Retinal pigment epithelial cell (primary cell): ENCODE data around the gene KRT3.

Experiments used
- DNase-seq: peaks from one replicate; pipeline ENCODE4 v3.0.0-alpha.2; 2010; ENCODE audit warnings: low read depth
- H3K4me3 ChIP-seq: 2 replicates; pipeline ENCODE4 v1.5.1; 2011; ENCODE audit warnings: mild to moderate bottlenecking, low read length, control low read depth, moderate library complexity
- TF ChIP-seq, protein P1 (sequence below): conservative IDR thresholded peaks from 2 replicates; pipeline ENCODE4 v1.5.1; 2011; ENCODE audit warnings: low read depth, low read length, control low read depth, inconsistent platforms

KRT3 gene

DNA sequence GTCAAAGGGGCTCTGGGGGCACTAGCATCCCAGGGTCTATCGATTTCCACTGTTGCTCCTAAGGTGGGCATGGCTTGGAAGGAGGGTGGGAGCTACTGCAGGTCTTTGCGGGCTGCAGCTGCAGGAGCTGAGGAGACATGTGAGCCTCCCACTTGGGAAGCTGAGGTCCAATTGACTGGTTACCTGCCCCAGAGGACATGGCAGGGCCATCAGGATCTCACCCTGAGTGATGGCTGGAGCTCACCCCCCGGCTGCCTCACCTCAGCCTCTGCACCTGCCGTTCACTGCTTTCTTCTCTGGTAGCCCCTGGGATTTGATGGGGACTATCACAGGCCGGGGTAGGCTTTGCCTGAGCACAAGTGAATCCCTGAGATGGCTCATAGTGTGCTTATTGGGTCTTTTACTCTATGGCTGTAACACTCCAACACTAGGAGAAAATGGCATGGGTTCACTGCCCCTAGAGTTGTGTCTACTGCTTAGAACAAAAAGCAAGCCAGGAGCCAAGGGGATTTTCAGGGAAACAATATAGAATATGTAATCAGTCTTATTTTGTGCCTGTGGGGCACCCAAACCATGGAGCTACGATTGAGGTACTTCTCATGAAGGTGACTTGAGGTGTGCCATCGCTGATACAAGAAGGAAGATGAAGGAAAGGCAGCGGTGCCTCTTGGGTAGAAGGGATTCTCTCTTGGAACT lies 21.2 kb upstream of the KRT3 start:
- H3K4me3 ChIP-seq, result no peak overlapping the region
- no peak for DNase-seq
- TF ChIP-seq, protein P1, sequence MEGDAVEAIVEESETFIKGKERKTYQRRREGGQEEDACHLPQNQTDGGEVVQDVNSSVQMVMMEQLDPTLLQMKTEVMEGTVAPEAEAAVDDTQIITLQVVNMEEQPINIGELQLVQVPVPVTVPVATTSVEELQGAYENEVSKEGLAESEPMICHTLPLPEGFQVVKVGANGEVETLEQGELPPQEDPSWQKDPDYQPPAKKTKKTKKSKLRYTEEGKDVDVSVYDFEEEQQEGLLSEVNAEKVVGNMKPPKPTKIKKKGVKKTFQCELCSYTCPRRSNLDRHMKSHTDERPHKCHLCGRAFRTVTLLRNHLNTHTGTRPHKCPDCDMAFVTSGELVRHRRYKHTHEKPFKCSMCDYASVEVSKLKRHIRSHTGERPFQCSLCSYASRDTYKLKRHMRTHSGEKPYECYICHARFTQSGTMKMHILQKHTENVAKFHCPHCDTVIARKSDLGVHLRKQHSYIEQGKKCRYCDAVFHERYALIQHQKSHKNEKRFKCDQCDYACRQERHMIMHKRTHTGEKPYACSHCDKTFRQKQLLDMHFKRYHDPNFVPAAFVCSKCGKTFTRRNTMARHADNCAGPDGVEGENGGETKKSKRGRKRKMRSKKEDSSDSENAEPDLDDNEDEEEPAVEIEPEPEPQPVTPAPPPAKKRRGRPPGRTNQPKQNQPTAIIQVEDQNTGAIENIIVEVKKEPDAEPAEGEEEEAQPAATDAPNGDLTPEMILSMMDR, result no peak

DNA sequence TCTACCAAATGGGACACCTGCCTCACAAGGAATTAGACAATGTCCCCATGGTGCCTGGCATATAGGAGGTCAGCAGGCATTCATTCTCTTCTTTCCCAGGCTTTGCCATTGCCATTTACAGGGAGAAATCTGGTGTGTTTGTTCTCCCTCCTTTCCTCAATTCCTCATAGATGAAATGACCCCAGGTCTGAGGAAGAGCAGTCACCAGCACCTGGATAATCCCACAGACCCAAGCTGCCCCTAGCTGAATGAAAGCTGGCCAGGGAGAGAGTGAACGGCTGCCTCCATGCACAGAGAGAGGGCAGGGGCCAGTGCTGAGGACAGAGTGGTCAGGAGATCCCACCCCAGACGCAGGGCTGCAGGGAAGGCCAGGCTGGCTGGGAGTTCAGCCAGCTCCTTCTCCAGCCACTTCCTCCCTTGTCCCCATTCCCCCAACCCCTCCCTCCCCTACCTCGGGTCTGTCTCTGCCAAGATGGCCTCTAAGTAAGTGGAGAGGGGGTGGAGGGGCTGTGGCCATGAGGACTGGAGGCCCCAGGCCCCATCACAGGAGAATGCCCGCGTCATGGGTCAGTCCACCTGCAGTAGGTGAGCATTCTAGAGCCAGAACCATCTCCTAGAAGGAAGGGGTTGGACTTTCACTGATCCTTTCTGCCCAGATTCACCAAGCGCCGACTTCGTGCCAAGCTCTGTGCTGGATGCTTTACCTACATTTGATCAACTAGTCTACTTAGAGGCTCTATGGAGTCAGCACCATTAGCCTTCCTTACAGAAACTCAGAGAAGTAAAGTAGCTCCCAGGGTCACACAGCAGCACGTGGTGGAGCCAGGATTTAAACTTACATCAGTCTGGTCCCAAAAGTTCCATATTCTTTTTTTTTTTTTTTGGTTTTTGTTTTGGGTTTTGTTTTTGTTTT lies 20.0 kb upstream of the KRT3 start:
- H3K4me3 ChIP-seq, result no peak overlapping the region
- DNase-seq, result no peak
- TF ChIP-seq, protein P1, result no peak

DNA sequence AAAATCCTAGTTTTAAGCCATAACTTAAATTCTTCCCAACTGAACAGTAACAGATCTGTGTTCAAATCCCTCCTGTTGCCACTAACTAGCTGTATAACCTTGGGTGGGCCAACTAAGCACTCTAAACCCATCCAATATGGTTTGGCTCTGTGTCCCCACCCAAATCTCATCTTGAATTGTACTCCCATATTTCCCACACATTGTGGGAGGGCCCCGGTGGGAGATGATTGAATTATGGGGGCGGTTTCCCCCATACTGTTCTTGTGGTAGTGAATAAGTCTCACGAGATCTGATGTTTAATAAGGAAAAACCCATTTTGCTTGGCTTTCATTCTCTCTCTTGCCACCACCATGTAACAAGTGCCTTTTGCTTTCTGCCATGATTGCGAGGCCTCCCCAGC lies 19.2 kb upstream of the KRT3 start:
- DNase-seq, result no peak
- TF ChIP-seq, protein P1, result no peak
- no peak overlapping the region for H3K4me3 ChIP-seq

DNA sequence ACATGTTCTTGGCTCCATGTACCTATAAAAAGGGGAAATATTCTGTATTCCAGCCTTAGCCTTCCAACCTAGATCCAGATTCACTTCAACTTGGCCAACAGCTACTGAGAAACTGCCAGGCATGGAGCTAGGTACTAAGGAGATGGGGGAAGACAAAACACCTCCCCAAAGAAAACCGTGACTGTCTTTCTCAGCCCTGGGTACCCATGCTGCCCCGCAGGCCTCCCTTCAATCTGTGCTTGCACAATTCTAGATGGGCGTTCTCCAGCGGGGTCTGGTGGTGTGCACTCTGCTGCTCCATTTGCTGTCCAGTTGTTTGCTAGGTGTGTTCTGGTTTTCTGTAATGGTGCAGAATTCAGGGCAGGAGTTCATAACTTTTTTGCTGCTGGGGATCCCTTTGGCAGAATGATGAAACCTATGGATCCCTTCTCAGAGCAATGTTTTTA lies 18.8 kb upstream of the KRT3 start:
- H3K4me3 ChIP-seq, result no peak overlapping the region
- no peak for DNase-seq
- TF ChIP-seq, protein P1, result no peak

DNA sequence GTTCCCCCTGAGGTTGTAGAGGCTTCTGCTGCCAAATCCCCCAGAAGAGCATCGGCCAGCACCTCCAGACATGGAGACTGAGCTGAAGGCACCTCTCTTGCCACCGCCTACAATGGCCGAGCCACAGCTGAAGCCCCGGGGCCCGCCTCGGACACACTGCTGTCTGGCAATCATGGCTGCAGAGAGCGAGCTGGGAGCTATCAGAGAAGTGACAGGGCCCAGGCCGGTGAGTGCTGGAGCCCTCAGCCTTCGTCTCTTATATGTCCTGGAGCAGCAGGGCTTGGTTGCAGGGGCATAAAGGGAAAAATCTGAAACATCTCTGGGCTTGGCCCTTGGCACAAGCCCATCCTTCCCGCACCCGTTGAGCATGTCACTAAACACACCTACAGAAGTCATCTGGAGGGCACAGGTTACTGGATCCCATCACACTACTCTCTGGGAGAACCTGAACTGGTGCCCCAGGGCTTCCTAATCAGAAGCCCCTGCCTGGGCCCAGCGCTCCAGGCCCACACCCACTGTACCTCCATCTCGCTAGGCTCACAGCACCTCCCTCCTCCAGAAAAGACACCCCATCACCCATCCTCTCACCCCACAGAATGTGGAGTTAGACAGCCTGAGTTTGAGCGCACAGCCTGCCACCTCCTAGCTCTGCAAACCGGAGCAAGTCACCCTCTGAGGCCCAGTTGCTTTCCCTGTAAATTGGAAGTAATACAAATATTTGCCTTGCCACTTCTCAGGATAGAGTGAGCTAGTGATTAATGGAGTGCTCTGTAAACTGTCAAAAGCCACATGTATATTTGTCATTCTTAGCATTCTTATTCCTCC lies 18.2 kb upstream of the KRT3 start, which contains the start of gene KRT4:
Gene KRT4 (minus strand): TSS at position 232 of the 825 bp plus-strand sequence. CDS start 58 bp downstream, at position 174.
- TF ChIP-seq, protein P1, result no peak
- no peak for DNase-seq

DNA sequence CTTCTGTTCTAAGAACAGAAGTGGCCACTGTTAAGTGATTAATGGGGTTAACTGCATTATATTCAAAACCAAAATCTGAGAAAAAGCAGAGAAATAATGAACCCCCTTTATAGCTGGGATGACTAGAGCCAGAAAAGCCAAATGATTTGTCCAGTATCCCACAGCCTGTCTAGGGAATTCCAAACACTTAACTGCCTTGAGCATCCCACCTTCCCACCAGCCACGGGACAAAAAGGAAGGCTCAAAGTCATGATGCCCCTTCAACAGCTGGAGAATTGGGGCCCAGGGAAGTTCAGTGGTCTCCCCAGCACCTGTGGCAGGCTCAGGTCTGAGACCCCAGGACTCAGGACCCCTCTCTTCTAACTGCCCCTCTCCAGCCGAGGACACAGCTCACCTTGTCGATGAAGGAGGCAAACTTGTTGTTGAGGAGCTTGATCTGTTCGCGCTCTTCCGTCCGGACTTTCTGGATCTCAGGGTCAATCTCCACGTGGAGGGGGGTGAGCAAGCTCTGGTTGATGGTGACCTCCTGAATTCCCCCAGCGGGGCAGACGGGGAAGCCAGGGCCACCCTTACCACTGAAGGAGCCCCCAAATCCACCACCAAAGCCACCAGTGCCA lies 17.4 kb upstream of the KRT3 start:
- DNase-seq, result no peak
- H3K4me3 ChIP-seq, result no peak overlapping the region
- TF ChIP-seq, protein P1, result no peak

More for the DNA sequence above, 18.2 kb upstream of the KRT3 start, which contains the start of gene KRT4:
- no peak within 1 kb of the TSS for H3K4me3 ChIP-seq
